ENCODE data around the gene ANKRD33B.

ANKRD33B gene

GRCh38 chr5:10674096-10674495 is 110.2 kb downstream of the ANKRD33B start:
- no peak overlapping the region for H3K4me3 ChIP-seq (ENCODE audit: low read depth, low read length)
- no peak for TF ChIP-seq CTCF (IDR thresholded peaks at IDR 0.05; ENCODE audit: borderline replicate concordance, insufficient read depth, low read depth, low read length)

GRCh38 chr5:10674582-10674981 is 110.7 kb downstream of the ANKRD33B start:
- TF ChIP-seq CTCF (IDR thresholded peaks at IDR 0.05; ENCODE audit: borderline replicate concordance, insufficient read depth, low read depth, low read length): no peak
- no peak overlapping the region for H3K4me3 ChIP-seq (ENCODE audit: low read depth, low read length)

- H3K4me3 ChIP-seq (ENCODE audit: low read depth, low read length): no peak overlapping the region
- TF ChIP-seq CTCF (IDR thresholded peaks at IDR 0.05; ENCODE audit: borderline replicate concordance, insufficient read depth, low read depth, low read length): no peak
Measured at GRCh38 chr5:10675177-10675700, 111.4 kb downstream of the ANKRD33B start.

- TF ChIP-seq CTCF (IDR thresholded peaks at IDR 0.05; ENCODE audit: borderline replicate concordance, insufficient read depth, low read depth, low read length): no peak
- H3K4me3 ChIP-seq (ENCODE audit: low read depth, low read length): no peak overlapping the region
Measured at GRCh38 chr5:10676224-10676623, 112.4 kb downstream of the ANKRD33B start.

- H3K4me3 ChIP-seq (ENCODE audit: low read depth, low read length): no peak overlapping the region
- no peak for TF ChIP-seq CTCF (IDR thresholded peaks at IDR 0.05; ENCODE audit: borderline replicate concordance, insufficient read depth, low read depth, low read length)
Measured at GRCh38 chr5:10676946-10677345, 113.1 kb downstream of the ANKRD33B start.

GRCh38 chr5:10677533-10677932 is 113.7 kb downstream of the ANKRD33B start:
- no peak for TF ChIP-seq CTCF (IDR thresholded peaks at IDR 0.05; ENCODE audit: borderline replicate concordance, insufficient read depth, low read depth, low read length)
- no peak overlapping the region for H3K4me3 ChIP-seq (ENCODE audit: low read depth, low read length)

GRCh38 chr5:10678244-10678643 is 114.4 kb downstream of the ANKRD33B start:
- H3K4me3 ChIP-seq (ENCODE audit: low read depth, low read length): no peak overlapping the region
- no peak for TF ChIP-seq CTCF (IDR thresholded peaks at IDR 0.05; ENCODE audit: borderline replicate concordance, insufficient read depth, low read depth, low read length)

All from GM12875 (cell line).